Posterior vena cava (tissue), 2 donors: ENCODE measurements around the gene FAM3D. TPM values are rescaled to one million over a fixed set of nuclear protein-coding genes. Genes with fewer than 3 reads are reported as not detected.

ENCODE experiments used
- DNase-seq: peaks from one replicate; pipeline ENCODE4 v3.0.0-alpha.2; 2020; ENCODE audit warnings: low spot score
- intact Hi-C, 2 donors: fragments of 100-400 bp; cut with DNase I; formaldehyde crosslinking; loops; one replicate each; pipeline versions ENCODE4 v1.14.1 to v1.14.2; 2022 to 2023
- total RNA-seq, 2 donors: library from RNA; stranded (reverse); fragmentation: NEBNext Ultra II Directional; extraction: Animal tissue kit (Norgen Biotek cat#: 25700); gene quantifications; one replicate each; pipeline ENCODE4 v1.2.1, GENCODE V29; 2021
- donor health status: DM: yes; HTN: yes; CAD: no.
- donor health status: DM: yes; HTN: yes; CAD: no.

The FAM3D gene
- total RNA-seq, 2 donors from 2014 or later: not detected

DNA sequence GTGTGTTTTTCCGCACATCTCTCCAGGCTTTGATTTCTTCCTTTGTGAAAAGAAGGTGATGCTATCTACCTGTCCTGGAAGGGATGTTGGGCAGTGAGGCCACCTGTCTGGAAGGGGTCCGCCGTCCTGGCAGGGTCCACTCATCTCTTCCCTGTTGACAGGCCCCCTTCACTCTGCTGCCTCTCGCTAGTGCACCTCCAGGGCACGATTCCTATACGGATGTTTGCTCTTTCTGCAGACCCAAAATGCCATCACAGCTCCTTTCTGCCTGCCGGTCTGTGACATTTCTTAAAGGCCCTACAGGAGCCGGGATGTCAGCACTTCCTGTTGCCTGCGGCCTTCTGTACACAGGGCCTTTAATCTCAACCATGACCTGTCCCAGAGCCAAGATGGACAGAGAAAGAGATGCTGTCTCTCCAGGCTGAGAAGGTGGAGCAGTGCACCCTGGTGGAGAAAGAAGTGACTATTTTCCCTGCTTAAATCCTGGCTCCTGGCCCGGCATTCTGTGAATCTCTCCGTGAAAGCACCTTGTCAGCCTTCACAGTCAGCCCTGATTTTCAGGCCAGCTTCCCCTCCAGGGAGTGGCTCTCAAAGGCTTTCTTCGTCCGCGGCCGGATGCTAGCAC is 7.4 kb downstream of the FAM3D start:
- intact Hi-C loops: no loop called here
- DNase-seq: no peak

DNA sequence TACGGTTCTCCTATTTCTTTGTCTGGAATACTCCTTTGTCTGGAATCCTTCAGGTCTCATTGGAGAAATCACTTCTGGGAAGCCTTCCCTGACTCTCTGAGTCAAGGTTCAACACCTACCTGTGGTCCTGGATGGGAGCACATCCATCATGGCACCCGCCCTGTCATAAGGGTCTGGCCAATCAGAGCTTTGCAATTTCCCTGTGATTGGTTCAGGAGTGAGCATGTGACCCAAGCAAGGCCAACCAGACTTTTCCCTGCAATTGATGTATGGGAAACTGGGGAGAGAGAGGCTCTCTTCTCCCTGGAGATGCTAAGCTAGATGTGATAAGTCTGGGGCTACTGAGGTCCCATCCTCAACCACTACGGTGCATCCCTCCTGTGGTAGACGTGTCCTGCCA is 8.1 kb downstream of the FAM3D start:
- intact Hi-C loops: no loop called here
- no peak for DNase-seq

DNA sequence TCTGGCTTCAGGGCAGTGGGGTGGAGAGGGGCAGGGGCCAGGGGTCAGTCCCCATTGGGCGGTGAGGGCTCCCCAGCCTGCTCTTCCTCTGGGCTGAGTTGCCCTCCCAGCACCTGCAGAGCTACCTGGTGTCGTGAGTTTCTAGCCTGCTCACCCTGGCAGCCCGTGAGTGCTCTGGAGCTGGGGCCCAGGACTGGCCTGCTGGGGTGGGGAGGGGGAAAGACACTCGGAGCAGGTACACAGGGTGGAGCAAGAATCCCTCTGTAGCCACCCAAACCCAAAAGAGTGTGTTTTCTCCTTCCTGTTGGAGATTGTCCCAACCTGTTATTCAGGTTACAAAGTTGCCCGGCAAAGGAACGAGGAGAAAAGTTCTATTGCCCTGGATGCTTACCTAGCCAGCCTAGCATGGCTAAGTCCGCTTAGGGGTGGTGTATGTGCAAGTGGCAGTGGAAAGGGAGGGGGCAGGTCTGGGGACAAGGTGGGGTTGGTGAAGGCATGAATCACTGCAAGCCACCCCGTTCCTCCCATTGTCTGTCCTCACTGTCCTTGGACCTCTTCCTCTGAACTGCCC is 8.9 kb downstream of the FAM3D start:
- intact Hi-C loops: no loop called here
- DNase-seq: no peak

DNA sequence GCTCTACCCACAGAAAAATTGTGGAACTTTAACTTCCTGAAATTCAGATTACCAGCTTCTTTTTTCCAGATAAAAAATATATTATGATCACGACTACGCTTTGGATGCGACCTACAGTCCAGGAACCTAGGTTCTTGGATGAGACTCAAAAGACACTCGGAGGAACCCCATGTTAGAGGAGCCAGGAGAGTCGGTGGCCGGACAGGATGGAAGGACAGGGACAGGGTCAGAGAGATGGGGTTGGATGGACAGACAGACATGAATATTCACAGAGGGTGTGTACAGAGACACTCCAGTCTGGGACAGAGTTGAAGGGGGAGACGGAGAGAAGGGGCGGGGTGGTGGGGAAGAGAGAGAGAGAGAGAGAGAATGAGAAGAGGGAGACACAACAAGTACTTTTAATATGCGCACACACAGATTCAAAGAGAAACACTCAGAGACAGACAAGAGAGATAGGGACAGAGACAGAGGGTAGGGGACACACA is 9.5 kb downstream of the FAM3D start:
- intact Hi-C loops: no loop called here
- DNase-seq: no peak

DNA sequence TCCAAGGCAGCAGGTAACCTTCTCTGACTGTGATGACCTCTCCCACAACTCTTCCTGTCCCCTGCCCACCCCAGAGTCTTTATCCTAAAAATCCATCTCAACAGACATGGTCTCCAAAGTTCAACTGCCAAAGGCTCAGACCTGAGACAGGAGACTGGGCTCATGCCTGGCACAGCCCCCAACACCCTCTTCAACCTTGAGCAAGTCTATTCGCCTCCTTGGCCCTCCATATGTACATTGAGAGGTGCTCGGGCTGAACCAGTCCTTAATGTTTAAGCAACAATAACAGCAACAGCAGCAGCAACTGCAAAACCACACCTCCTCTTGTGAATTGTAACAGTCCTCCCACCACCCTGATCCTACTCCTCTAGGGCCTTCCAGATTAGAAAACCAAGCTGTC is 9.9 kb downstream of the FAM3D start:
- DNase-seq: no peak
- intact Hi-C loops: no loop called here

DNA sequence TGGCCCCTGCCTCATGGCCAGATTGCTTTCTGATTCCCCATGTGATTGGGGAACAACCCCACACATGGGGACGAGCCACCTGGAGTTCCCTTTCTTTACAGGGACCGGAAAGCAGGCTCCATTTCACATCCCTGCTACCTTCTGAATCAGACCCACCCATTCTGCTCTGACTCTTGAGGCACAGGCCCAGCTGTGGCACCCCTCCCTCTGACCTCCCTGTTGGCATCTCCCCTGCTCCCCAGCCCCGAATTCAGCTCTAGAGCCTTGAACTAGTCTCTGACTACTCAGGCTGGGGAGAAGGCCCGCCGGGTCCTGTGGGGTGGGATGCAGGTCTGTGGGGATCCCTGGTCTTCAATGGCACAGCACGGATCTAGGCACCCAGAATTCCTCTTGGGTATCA is 12.1 kb downstream of the FAM3D start:
- intact Hi-C loops: no loop called here
- no peak for DNase-seq

DNA sequence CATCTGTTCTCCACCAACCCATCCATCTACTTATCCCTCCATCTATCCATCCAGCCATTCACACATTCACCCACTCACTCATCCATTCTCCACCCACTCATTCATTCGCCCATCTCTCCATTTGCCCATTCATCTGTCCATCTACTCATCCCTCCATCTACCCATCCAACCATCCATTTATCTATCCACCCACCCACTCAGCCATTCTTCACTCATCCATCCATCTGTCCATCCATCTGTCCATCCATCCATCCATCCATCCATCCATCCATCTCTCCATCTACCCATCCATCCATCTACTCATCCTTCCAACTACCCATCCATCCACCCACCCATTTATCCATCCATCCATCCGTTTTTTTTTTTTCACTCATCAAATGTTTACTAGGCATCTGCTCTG is 13.9 kb downstream of the FAM3D start:
- DNase-seq: no peak
- intact Hi-C loops: no loop called here

DNA sequence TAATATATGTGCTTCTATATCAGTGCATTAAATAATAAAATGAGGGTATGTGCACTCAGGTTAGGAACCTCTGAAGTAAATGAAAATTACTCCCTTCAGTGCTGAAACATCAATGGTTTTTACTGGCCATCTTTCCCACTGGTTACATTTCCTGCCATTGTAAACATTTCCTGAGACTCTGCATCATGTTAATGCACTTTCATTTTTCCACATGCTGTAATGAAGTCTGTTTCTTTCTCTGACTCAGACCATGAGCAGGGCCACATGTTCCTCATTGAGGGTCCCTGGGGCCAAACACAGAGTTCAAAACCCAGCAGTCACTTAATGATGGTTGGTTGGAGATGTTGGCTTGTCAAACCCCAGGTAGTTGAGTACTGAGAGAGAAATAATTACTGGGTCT is 15.3 kb downstream of the FAM3D start:
- DNase-seq: no peak
- intact Hi-C loops: no loop called here

DNA sequence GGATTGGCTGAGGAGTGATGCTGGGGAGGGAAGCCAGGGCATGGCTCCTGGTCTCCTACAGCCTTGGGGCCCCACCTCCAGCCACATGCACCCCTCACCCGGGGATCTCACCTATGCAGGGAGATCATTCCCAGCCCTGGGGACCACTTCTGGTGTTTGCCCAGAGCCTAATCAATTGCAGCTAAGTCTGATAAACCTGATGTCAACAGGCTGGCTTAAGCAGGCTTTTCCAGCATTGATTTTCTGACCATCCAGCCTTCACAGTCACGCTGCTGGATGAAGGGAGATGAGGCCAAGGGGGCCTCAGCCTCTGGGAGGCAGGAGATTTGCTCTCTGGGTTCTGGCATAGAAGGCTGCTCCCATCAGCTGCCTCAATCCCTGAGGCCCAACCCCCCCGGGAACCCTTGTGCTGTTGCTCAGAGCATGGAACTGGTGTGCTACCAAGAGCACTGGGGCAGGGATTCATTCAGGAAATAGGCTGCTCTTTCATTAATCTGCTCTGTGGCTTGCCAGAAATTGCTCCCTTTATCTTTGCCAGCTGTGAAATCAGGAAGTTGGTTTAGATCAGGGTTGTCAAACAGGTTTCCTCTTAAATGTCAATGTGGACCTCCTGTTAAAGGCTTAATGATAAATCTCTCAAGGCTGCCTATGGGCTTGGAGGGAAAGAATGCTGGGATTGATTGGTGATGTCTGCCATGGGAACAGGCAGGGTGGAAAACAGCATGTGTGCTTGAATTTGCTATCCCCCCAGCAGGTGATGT is 19.0 kb downstream of the FAM3D start:
- intact Hi-C loops: no loop called here
- peak; percentile 60 for DNase-seq

DNA sequence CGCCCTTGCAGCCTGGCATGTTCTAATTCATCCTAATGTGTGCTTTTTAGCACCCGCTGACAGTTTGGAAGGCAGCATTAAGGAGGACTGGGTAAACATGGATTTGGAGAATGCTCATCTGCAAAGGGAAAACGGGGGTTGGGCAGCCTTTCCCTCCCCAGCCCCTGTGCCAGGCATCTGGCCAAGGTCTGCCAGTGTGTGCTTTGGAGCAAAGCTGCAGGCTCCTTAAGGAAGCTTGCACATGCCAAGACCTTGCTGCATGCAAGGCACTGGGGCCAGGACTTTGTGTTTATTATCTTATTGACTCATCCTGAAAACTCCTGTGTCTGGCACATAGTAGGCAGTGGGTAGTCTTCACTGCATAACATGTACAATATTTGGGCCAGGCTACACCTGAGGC is 20.1 kb downstream of the FAM3D start:
- no peak for DNase-seq
- intact Hi-C loops: no loop called here

DNA sequence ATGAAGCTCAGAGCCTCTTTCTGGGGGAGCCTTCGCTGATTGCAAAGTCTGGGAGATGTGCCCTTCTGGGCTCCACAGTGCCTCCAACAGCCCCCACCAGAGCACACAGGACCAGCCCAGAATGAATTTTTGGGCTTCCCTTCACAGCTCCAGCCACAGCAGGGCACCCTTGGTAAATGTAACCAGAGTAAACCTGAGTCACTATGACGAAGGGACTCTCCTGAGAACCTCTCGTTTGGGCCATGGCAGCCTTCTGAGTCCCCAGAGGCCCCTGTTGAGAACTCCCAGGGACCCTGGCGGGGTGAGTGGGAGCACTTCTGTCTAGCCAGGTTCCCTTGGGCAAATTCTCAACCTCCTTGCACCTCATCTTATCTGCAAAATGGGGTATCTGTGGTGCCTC is 20.8 kb downstream of the FAM3D start:
- intact Hi-C loops: no loop called here
- DNase-seq: no peak

DNA sequence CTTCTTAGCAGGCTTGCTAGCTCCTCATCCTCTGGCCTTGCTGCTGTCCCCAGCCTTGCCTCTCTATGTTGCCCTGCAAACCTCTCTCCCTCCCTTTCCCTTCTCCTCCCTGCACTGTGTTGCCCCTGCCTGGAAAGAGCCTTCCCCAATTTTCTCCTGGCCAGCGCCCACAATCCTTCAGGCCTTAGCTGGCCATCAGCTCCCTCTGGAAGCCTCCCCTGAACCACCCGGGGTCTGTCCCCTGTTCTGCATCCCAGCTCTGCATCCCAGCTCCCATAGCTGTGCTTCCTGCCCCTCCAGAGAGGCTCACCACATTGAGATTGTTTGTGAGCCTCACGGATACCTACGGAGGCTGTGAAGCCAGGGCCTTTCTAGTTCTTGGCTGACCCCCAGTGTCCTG is 23.7 kb downstream of the FAM3D start:
- DNase-seq: no peak
- intact Hi-C loops: no loop called here

DNA sequence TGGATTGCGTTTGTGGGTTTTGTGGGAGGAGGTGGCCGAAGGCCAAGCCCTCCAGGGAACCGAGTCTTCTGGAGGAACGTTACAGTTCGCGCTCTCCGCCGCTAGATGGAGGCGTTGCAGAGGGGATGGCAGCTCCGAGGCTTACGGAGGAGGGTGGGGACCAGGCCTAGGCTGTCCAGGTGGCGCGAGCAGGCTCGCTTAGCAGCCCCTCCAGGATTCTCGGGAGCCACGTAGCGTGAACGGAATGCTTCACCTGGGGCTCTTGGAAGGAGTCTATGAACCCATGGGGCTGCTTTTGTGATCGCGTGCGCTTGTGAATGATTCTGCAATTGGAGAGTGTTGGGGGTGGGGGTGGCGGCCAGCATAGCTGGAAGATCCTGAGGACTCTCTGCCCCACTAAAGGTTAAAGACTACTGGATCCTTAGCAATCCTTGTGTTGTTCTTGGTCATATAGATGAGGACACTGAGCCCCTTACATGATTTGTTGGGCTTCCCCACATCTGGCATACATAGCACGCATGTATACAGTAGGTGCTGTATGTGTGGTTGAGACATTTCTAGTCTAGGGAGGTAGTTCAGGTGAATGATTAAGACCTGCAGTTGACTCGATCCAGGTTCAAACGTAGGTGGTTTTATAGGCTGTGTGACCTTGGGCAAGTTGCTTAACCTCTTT is 25.7 kb downstream of the FAM3D start:
- intact Hi-C loops: no loop called here
- peak; percentile 90 for DNase-seq

DNA sequence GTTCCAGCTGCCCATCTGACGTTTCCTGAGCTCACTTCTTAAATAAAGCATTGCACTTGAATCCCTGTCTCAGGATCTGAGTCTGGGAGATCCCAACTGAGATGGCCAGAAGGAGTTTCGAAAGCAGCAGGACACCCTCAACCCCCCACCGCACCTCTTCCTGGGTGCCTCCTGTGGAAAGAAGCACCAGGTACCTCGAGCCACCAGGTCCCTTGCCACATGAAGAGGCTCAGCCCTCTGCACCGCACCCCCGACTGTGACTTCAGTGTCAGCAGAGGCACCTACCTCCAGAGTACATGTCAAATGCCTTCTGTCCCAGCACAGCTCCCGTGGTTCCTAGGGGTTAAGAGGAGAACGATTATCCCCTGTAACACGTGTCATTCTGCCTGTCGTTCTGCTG is 26.7 kb downstream of the FAM3D start:
- intact Hi-C loops: loop anchor here in 1 of 2 donors (10.0 kb wide), 1 partner anchor 75 kb away; no protein-coding TSS in a partner anchor
- DNase-seq: no peak

DNA sequence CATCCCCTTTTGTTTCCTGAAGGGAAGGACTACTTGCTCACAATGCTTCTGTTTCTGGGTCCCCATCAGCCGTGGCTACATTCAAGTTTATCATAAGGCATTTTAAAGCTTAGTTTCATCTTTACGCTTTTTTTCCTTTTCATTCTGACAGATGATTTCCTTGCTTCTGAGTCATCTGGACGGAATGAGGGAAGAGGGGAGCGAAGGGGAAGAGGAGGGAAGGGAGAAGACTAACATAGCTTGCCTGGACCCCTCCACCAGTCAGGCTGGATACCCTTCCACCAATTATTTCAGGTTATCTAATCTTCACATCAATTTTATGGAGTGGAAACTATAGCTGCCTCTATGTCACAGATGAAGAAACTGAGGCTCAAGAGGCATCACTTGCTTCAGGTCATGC is 27.6 kb downstream of the FAM3D start:
- DNase-seq: no peak
- intact Hi-C loops: loop anchor here in 1 of 2 donors (10.0 kb wide), 1 partner anchor 74 kb away; no protein-coding TSS in a partner anchor

DNA sequence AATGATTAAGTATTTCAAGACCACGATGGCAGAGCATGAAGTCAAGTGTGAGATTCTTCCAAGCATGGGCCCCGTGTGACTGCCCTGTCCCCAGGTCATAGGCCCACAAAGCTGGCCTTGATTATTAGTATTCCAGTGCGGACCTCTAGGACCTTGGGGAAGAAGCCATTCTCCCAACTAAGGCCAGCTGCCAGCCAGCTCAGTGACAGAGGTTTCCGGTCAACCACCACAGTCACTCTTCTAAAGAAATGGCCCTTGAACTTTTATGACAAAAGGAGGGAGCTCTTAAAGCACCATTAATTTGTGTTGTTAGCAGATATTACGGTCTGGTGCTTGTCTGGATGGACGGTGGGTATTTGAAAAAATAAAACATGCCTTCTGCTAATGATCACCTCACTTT is 28.0 kb downstream of the FAM3D start:
- intact Hi-C loops: loop anchor here in 1 of 2 donors (10.0 kb wide), 1 partner anchor 74 kb away; no protein-coding TSS in a partner anchor
- DNase-seq: no peak

DNA sequence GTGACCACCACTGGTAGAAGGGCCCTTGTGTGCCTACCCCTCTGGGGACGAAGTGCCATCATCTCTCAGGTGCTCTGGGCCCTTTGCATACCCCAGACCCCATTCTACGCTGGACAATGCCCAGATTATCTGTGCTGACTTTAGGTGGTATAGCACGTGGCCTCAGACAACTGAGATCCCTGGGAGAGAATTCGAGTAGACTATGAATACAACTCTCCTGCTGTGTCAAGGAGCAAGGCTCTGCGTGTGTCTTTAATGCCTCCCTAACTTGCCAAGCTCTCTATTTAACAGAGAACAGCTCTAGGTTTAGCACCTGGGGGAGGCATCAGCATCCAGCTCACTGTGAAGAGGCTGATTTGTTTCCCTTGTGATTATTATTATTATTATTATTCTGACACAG is 29.1 kb downstream of the FAM3D start:
- intact Hi-C loops: loop anchor here in 1 of 2 donors (10.0 kb wide), 1 partner anchor 73 kb away; no protein-coding TSS in a partner anchor

DNA sequence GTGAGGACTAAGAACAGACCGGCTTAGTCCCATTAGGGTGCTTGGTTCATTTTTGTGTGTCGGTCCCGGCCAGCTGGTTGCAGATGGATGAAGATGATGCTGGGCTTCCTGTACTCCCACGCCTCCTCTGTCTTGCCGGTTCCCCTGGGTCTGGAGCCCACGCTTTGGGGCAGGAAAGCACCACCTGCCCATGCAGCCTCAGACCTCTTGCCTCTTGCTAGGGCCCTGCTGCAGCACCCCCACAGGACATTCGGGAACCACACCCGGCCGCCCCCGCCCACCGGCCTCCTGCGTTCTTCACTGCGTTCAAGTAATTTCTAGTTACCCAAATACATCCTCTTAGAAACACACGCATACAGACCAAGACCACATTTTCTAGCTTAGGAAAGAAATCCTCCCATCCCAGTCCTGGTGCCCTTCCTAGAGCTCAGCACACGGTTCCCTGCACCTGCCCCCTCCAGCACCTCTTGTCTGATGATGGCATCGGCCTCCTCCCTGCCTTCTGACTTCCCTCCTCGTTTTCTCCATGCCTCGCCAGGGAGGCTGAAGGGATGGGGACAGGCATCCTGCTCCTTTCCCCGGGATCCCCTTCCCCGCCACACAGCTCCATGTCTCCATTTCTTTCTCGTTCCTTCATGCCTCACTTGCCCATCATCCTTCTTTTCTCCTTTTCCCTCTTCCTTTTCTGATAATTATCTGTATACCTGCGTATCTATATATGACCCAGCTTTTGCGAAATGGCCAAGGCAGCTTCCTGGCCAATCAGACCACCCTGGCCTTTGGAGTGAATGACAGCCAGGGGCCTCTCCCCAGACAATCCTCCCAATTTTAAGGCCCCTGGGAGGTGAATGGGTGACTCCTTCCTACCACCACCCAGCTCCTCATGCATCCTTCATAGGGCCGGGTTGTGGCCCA is 30.9 kb downstream of the FAM3D start:
- intact Hi-C loops: loop anchor here in 1 of 2 donors (10.0 kb wide), 1 partner anchor 71 kb away; no protein-coding TSS in a partner anchor
- DNase-seq: no peak

More for the DNA sequence above, 29.1 kb downstream of the FAM3D start:
- DNase-seq: no peak
